Measurements from ENCODE around the gene ULK2.

GRCh38 chr17:19724501-19725420 is 143.0 kb downstream of the ULK2 start:
- TF ChIP-seq CTCF (conservative IDR thresholded peaks at IDR 0.05; ENCODE audit: low read depth, low read length) (no peak), EZH2 (IDR thresholded peaks at IDR 0.05; ENCODE audit: low read length, unreplicated experiment) (no peak), EZH2phosphoT487 (IDR thresholded peaks at IDR 0.05; ENCODE audit: borderline replicate concordance, low read length) (no peak)

Data from PC-3 (cell line).